Calu3 (cell line): ENCODE measurements around the gene BCR. TPM values are rescaled to one million over a fixed set of nuclear protein-coding genes. Genes with fewer than 3 reads are reported as not detected.

Experiments used
- BruUV-seq: library from RNA; stranded (reverse); fragments of 400-500 nt; replicated peaks from 2 replicates; lab custom pipeline; 2021; lab: Mats Ljungman, UMichigan
- CTCF ChIA-PET: fragments of 300-600 bp; sonication (Branson Sonifier 250); formaldehyde crosslinking; loops from one replicate; lab custom pipeline; 2022; ENCODE audit warnings: antibody characterized with exemption; lab: Charles Lee
- DNase-seq: peaks from one replicate; pipeline ENCODE4 v3.0.0; 2022
- H3K27ac Mint-ChIP-seq: one replicate; pipeline ENCODE4 v1.8.0; 2022; ENCODE audit warnings: mixed read lengths; ENCODE audit not compliant: unreplicated experiment
- H3K27me3 Mint-ChIP-seq: one replicate; pipeline ENCODE4 v1.8.0; 2022; ENCODE audit warnings: mixed read lengths; ENCODE audit not compliant: unreplicated experiment
- H3K36me3 Mint-ChIP-seq: one replicate; pipeline ENCODE4 v1.8.0; 2022; ENCODE audit warnings: mild to moderate bottlenecking, moderate library complexity, mixed read lengths; ENCODE audit not compliant: insufficient read depth, unreplicated experiment
- H3K4me1 Mint-ChIP-seq: one replicate; pipeline ENCODE4 v1.8.0; 2022; ENCODE audit warnings: mild to moderate bottlenecking, low read depth, mixed read lengths; ENCODE audit not compliant: unreplicated experiment
- H3K4me3 Mint-ChIP-seq: one replicate; pipeline ENCODE4 v1.8.0; 2022; ENCODE audit warnings: mild to moderate bottlenecking, low read depth, moderate library complexity, mixed read lengths; ENCODE audit not compliant: unreplicated experiment
- H3K9me3 Mint-ChIP-seq: one replicate; pipeline ENCODE4 v1.8.0; 2022; ENCODE audit warnings: low read depth, mixed read lengths; ENCODE audit not compliant: unreplicated experiment
- CTCF ChIP-seq: fragments of 200-600 bp; IDR thresholded peaks from one replicate; pipeline ENCODE4 v1.8.0; 2022; ENCODE audit warnings: antibody characterized with exemption; ENCODE audit not compliant: unreplicated experiment
- intact Hi-C: fragments of 100-400 bp; cut with micrococcal nuclease; formaldehyde crosslinking; loops from one replicate; pipeline ENCODE4 v1.10.0; 2022; ENCODE audit not compliant: unreplicated experiment
- total RNA-seq: library from RNA; stranded (reverse); gene quantifications from 2 replicates; pipeline ENCODE4 v1.2.3, GENCODE V29; 2022

BCR gene
- total RNA-seq, 1 experiment from 2014 or later, result 83.6 TPM

GRCh38 chr22:23220485-23221350 lies 40.4 kb downstream of the BCR start:
- H3K4me1 Mint-ChIP-seq, result peaks cover 83% of the 10 kb centered on the region
- DNase-seq, result peak; percentile 15
- H3K36me3 Mint-ChIP-seq, result peaks cover 5% of the 10 kb centered on the region
- H3K4me3 Mint-ChIP-seq, result no peak overlapping the region
- no TSS peak for BruUV-seq
- CTCF ChIA-PET, result interaction anchor here (1.0 kb wide), 1 partner anchor 61 kb away, joined by 3 read pairs; no protein-coding TSS in a partner anchor
- no peaks in the 10 kb centered on the region for H3K27me3 Mint-ChIP-seq
- H3K9me3 Mint-ChIP-seq, result no peaks in the 10 kb centered on the region
- no peak for TF ChIP-seq CTCF
- H3K27ac Mint-ChIP-seq, result no peak overlapping the region
- intact Hi-C loops, result no loop called here

- TF ChIP-seq CTCF, result no peak
These were observed 41.1 kb downstream of the BCR start for GRCh38 chr22:23221351-23221804.

GRCh38 chr22:23222033-23222792 lies 41.9 kb downstream of the BCR start:
- Mint-ChIP-seq H3K36me3 (peaks cover 5% of the 10 kb centered on the region), H3K4me1 (peaks cover 85% of the 10 kb centered on the region), H3K27ac (no peak overlapping the region), H3K27me3 (no peaks in the 10 kb centered on the region), H3K4me3 (no peak overlapping the region), H3K9me3 (no peaks in the 10 kb centered on the region)
- CTCF ChIA-PET, result no interaction called here
- no peak for DNase-seq
- intact Hi-C loops, result no loop called here
- BruUV-seq, result no TSS peak
- TF ChIP-seq CTCF, result no peak

More at GRCh38 chr22:23221351-23221804, 41.1 kb downstream of the BCR start:
- H3K9me3 Mint-ChIP-seq, result no peaks in the 10 kb centered on the region
- CTCF ChIA-PET, result no interaction called here
- no peak overlapping the region for H3K27ac Mint-ChIP-seq
- H3K4me1 Mint-ChIP-seq, result peaks cover 84% of the 10 kb centered on the region
- DNase-seq, result no peak
- H3K36me3 Mint-ChIP-seq, result peaks cover 5% of the 10 kb centered on the region
- BruUV-seq, result no TSS peak
- intact Hi-C loops, result no loop called here
- H3K4me3 Mint-ChIP-seq, result no peak overlapping the region
- H3K27me3 Mint-ChIP-seq, result no peaks in the 10 kb centered on the region

GRCh38 chr22:23222793-23223568 lies 42.7 kb downstream of the BCR start:
- Mint-ChIP-seq H3K4me1 (peaks cover 82% of the 10 kb centered on the region), H3K4me3 (no peak overlapping the region), H3K9me3 (no peaks in the 10 kb centered on the region), H3K27ac (no peak overlapping the region), H3K27me3 (no peaks in the 10 kb centered on the region), H3K36me3 (peaks cover 5% of the 10 kb centered on the region)
- no TSS peak for BruUV-seq
- no peak for TF ChIP-seq CTCF
- CTCF ChIA-PET, result no interaction called here
- intact Hi-C loops, result no loop called here
- no peak for DNase-seq
